ENCODE results near the gene AFAP1L2. TPM values are rescaled to one million over a fixed set of nuclear protein-coding genes. Genes with fewer than 3 reads are reported as not detected.

The AFAP1L2 gene
- total and polyA plus RNA-seq, 2 donors (not counting 1 experiment from before 2014, with no cell fraction given), result 4.7 to 4.9 TPM

DNA sequence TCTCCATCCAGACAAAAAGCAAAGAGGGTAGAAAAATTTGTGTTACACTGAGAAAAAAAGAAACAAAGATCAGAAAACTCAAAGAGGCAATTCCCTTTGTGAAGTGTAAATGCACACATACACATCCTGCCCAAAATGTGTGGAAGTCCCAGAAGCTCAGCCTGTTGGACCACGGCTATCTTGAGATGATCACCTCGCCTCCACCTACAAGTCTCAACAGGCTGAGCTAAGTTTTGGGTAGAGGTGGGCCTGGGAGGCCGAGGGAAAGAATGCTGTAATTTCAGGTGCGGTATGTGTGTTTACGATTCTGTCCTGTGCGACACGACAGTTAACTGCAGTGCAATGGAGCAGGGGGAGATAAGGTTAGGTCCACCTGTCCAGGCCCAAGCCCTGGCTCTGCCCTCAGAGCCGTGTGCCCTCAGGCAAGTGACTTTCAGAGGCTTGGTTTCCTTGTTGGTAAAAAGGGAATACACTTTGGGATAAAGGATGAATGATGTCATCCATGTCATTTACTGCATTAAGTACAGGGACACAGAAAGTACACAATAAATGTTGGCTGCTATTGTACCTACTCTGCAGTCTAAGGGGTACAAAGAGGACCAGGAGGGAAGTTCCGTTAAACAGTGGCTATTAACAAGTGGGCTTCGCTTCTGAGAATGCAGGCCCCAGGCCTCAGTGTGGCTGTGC is 67.3 kb downstream of the AFAP1L2 start:
- TF ChIP-seq, protein P1, sequence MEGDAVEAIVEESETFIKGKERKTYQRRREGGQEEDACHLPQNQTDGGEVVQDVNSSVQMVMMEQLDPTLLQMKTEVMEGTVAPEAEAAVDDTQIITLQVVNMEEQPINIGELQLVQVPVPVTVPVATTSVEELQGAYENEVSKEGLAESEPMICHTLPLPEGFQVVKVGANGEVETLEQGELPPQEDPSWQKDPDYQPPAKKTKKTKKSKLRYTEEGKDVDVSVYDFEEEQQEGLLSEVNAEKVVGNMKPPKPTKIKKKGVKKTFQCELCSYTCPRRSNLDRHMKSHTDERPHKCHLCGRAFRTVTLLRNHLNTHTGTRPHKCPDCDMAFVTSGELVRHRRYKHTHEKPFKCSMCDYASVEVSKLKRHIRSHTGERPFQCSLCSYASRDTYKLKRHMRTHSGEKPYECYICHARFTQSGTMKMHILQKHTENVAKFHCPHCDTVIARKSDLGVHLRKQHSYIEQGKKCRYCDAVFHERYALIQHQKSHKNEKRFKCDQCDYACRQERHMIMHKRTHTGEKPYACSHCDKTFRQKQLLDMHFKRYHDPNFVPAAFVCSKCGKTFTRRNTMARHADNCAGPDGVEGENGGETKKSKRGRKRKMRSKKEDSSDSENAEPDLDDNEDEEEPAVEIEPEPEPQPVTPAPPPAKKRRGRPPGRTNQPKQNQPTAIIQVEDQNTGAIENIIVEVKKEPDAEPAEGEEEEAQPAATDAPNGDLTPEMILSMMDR (IDR thresholded peaks at IDR 0.05), result no peak
- TF ChIP-seq EZH2 (IDR thresholded peaks at IDR 0.05; ENCODE audit: borderline replicate concordance, insufficient read depth, low read depth, low read length, poor library complexity, severe bottlenecking), result no peak
- Mint-ChIP-seq H3K4me3 (no peak overlapping the region), H3K27me3 (peaks cover 3% of the 10 kb centered on the region), H3K9me3 (ENCODE audit: insufficient read depth) (no peaks in the 10 kb centered on the region), H3K27ac (no peak overlapping the region), H3K4me1 (no peaks in the 10 kb centered on the region)
- no peak overlapping the region for H2AFZ ChIP-seq (ENCODE audit: insufficient read depth, low read depth, low read length, poor library complexity, severe bottlenecking)
- H3K27me3 ChIP-seq (replicated peaks in 1 of 4; ENCODE audit: control extremely low read depth in 1 of 4, control insufficient read depth in 3 of 4, insufficient read depth in 4 of 4, low read length in 3 of 4), result no peaks in the 10 kb centered on the region
- ATAC-seq (ENCODE audit: low read depth) (no peak), DNase-seq (no peak)
- H3K4me1 ChIP-seq (ENCODE audit: control insufficient read depth in 2 of 2, insufficient read depth in 2 of 2, low read length in 2 of 2), result no peaks in the 10 kb centered on the region
- 87% methylated on average over 8 of the region's 10 CpGs for WGBS (ENCODE audit: insufficient coverage)
- H3K4me3 ChIP-seq (ENCODE audit: control extremely low read depth in 1 of 5, extremely low read depth in 1 of 5, insufficient read depth in 1 of 5, low read depth in 2 of 5, low read length in 4 of 5), result no peak overlapping the region
- ChIA-PET POLR2A (no interaction called here), CTCF (no interaction called here)
- H3K9ac ChIP-seq (ENCODE audit: low read length), result no peak overlapping the region
- H3K9me3 ChIP-seq (ENCODE audit: control extremely low read depth in 1 of 3, control insufficient read depth in 2 of 3, insufficient read depth in 1 of 3, low read length in 2 of 3), result no peaks in the 10 kb centered on the region
- intact Hi-C loops (cut with micrococcal nuclease), result no loop called here
- no peaks in the 10 kb centered on the region for H3K79me2 ChIP-seq (ENCODE audit: control insufficient read depth, insufficient read depth, low read length)
- no peak overlapping the region for H3K4me2 ChIP-seq (replicated peaks; ENCODE audit: low read depth, low read length, poor library complexity, severe bottlenecking)
- H4K20me1 ChIP-seq (ENCODE audit: control insufficient read depth, insufficient read depth, low read length, poor library complexity, severe bottlenecking), result no peaks in the 10 kb centered on the region
- H3K27ac ChIP-seq (ENCODE audit: low read length in 2 of 2), result no peak overlapping the region
- no peaks in the 10 kb centered on the region for H3K36me3 ChIP-seq (replicated peaks in 1 of 2; ENCODE audit: control extremely low read depth in 1 of 2, control insufficient read depth in 1 of 2, extremely low read depth in 1 of 2, insufficient read depth in 2 of 2, low read length in 1 of 2)

DNA sequence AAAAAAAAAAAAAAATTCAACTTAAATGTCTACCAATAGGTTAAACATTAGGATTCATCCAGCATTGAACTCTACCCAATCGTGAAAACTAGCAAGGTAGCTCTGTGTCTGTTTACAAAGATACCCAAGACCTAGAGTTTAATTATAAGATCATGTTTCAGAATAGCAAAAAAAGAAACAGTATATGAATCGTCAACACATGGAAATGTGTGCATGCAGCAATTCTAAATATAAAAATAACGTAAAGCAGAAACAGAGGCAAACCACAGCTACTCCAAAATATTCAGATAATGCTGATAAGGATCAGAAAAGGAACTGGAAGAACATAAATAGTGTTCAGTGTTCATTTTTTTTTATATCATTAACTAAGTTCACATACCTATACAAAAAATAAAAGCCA is 68.7 kb downstream of the AFAP1L2 start:
- Histone ChIP-seq H3K27me3 (replicated peaks in 1 of 4; ENCODE audit: control extremely low read depth in 1 of 4, control insufficient read depth in 3 of 4, insufficient read depth in 4 of 4, low read length in 3 of 4) (no peaks in the 10 kb centered on the region), H3K9ac (ENCODE audit: low read length) (no peak overlapping the region), H4K20me1 (ENCODE audit: control insufficient read depth, insufficient read depth, low read length, poor library complexity, severe bottlenecking) (no peaks in the 10 kb centered on the region), H3K9me3 (ENCODE audit: control extremely low read depth in 1 of 3, control insufficient read depth in 2 of 3, insufficient read depth in 1 of 3, low read length in 2 of 3) (no peaks in the 10 kb centered on the region), H3K4me3 (ENCODE audit: control extremely low read depth in 1 of 5, extremely low read depth in 1 of 5, insufficient read depth in 1 of 5, low read depth in 2 of 5, low read length in 4 of 5) (no peak overlapping the region), H3K4me1 (ENCODE audit: control insufficient read depth in 2 of 2, insufficient read depth in 2 of 2, low read length in 2 of 2) (no peaks in the 10 kb centered on the region), H3K36me3 (replicated peaks in 1 of 2; ENCODE audit: control extremely low read depth in 1 of 2, control insufficient read depth in 1 of 2, extremely low read depth in 1 of 2, insufficient read depth in 2 of 2, low read length in 1 of 2) (no peaks in the 10 kb centered on the region), H2AFZ (ENCODE audit: insufficient read depth, low read depth, low read length, poor library complexity, severe bottlenecking) (no peak overlapping the region), H3K4me2 (replicated peaks; ENCODE audit: low read depth, low read length, poor library complexity, severe bottlenecking) (no peak overlapping the region), H3K27ac (ENCODE audit: low read length in 2 of 2) (no peak overlapping the region), H3K79me2 (ENCODE audit: control insufficient read depth, insufficient read depth, low read length) (no peaks in the 10 kb centered on the region)
- Mint-ChIP-seq H3K4me3 (no peak overlapping the region), H3K9me3 (ENCODE audit: insufficient read depth) (no peaks in the 10 kb centered on the region), H3K27me3 (peaks cover 3% of the 10 kb centered on the region), H3K4me1 (no peaks in the 10 kb centered on the region), H3K27ac (no peak overlapping the region)
- no peak for DNase-seq
- no CpG with 5 or more reads among the region's 3 CpGs for WGBS (ENCODE audit: insufficient coverage)
- TF ChIP-seq EZH2 (IDR thresholded peaks at IDR 0.05; ENCODE audit: borderline replicate concordance, insufficient read depth, low read depth, low read length, poor library complexity, severe bottlenecking), result no peak
- TF ChIP-seq, protein P1 (IDR thresholded peaks at IDR 0.05), result no peak
- ChIA-PET CTCF (no interaction called here), POLR2A (no interaction called here)
- no peak for ATAC-seq (ENCODE audit: low read depth)
- intact Hi-C loops (cut with micrococcal nuclease), result no loop called here
